ENCODE measurements around the gene GALNT14.

GALNT14 gene

DNA sequence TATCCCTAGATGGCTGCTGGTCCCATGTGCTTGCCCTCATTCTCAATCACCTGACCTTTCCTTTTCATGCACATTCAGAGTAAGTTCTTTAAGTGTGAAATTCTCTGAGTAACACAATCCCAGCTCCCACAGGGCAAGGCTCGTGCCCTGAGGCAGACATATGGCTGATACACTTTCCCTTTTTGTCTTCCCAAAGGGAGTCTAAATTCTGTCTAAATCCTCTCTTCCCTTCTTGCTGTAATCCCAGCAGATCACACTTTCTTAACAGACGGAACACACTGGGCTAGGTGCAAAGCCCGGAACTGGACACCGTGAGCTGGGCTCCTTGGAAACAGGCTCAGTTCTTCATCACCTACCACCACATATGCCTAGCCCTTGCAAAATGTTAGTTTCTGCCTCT lies 147.6 kb downstream of the GALNT14 start:
- TF ChIP-seq, protein P1, sequence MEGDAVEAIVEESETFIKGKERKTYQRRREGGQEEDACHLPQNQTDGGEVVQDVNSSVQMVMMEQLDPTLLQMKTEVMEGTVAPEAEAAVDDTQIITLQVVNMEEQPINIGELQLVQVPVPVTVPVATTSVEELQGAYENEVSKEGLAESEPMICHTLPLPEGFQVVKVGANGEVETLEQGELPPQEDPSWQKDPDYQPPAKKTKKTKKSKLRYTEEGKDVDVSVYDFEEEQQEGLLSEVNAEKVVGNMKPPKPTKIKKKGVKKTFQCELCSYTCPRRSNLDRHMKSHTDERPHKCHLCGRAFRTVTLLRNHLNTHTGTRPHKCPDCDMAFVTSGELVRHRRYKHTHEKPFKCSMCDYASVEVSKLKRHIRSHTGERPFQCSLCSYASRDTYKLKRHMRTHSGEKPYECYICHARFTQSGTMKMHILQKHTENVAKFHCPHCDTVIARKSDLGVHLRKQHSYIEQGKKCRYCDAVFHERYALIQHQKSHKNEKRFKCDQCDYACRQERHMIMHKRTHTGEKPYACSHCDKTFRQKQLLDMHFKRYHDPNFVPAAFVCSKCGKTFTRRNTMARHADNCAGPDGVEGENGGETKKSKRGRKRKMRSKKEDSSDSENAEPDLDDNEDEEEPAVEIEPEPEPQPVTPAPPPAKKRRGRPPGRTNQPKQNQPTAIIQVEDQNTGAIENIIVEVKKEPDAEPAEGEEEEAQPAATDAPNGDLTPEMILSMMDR (IDR thresholded peaks at IDR 0.05): no peak

DNA sequence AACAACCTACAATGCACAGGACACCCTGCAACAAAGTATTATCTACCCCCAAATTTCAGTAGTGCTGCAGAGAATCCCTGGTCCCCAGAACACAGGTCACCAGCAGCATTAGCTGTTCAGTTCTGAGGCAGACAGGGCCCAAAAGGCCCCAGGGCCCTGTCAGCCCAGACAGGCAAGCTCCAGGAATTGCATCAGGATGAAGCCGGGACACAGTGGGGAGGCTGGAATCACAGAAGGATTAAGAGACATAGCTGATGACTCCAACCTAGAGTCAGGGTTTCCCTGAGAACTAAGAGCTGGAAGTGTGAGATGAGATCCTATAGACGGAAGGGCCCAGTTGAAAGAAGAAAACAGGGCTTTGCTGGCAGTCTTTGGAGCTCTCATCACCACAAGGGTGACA lies 148.1 kb downstream of the GALNT14 start:
- TF ChIP-seq, protein P1 (IDR thresholded peaks at IDR 0.05): no peak

DNA sequence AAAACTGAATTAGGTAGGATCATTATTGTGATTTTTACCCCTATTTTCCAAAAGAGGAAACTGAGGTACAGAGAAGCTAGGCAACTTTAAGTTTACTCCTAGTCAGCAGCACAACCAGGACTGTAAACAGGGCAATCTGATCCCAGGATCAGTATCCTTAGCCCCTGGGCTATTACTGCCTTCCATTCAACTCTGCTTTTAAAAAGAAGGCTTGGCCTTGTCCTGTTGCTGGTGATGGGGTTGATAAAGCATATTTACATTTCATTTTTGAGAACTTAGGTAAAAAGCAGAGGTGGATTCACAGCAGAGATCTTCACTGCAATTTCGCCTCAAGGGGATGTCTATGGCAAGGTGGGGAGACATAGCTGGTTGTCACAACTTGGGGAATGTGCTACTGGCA lies 148.5 kb downstream of the GALNT14 start:
- TF ChIP-seq, protein P1 (IDR thresholded peaks at IDR 0.05): no peak

DNA sequence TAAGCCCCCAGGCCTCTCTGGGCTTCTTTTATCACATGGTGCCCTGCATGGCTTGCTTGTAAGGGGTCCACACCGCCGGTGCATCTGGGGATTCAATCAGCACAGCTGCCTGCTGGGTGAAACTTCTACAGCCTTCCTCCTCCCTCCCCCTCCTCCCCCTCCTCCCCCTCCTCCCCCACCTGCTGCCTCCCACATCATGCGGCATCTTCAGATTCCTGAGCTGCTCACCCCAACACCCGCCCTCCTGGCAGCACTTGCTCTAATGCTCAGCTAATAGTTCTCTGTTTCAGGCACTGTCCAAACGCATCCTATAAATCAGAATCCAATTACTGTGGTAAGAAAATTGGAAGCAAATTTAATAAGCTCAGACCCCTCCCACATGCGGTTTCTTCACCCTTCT lies 150.7 kb downstream of the GALNT14 start:
- TF ChIP-seq, protein P1 (IDR thresholded peaks at IDR 0.05): no peak

DNA sequence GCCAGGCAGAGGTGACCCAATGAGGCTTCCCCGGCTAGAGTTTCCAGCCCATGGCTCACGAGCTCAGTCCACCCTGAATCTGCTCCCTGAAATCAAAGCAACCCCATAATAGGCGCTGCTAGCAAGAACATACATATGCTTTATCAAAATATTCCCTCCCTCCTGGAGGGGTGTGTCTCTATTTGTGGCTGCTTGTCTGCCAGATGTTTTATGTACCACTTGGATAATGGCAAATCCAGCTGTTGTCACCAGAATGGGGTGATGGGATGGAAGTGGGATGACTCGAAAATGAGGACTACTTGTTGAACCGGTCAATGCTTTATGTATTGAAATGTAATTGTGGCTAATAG lies 152.0 kb downstream of the GALNT14 start:
- TF ChIP-seq, protein P1 (IDR thresholded peaks at IDR 0.05): no peak

DNA sequence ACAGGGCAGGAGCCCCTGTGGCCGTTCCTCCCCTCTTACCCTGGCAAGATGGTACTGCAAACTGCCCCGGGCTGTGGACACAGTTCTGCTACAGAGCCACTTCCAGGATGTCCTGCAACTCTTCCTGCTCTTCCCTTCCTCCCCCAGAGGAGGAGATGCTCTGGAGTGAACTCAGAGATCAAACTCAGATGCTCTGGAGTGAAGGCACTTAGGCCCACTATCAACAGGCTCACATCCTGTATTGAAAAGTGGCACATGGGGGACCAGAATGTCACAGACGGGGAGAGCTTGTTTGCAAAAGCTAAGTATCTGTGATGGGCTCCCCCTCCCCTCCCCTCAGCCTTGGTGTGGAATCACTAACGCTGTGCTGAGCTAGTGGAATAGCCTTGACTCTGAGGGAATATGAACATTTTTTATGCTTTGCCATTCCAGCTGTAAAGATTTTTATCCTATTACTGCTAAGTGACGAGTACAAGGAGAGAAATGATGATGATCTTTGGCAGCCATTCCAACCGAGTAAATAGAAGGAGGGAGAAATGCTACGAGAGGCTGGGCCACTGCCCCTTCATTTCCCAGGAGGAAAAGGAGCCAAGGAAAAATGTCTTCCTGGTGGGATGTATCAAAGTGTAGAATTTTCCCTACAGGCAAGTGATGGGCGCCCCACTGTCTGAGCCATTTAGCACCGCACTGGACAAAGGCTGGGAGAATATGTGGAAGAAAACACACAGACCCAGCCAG lies 152.6 kb downstream of the GALNT14 start:
- TF ChIP-seq, protein P1 (IDR thresholded peaks at IDR 0.05): no peak

DNA sequence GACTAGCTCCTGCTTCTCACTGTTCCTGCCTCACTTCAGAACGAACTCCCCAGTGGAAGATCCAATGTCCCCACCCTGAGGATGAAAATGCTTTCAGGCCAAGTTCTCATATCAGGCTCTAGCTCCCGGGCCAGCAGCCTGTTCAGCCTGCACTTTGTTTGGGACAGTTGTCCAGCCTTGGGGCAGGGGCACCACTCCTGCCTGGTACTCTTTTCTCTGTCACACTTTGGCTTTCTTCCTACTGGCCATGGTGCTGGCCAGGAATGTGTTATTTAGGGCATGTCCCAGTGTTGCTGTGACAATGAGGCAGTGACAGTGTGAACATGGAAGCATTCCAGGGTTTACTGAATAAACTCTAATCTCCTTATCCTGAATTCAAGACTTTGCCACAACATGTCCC lies 154.1 kb downstream of the GALNT14 start:
- TF ChIP-seq, protein P1 (IDR thresholded peaks at IDR 0.05): no peak

DNA sequence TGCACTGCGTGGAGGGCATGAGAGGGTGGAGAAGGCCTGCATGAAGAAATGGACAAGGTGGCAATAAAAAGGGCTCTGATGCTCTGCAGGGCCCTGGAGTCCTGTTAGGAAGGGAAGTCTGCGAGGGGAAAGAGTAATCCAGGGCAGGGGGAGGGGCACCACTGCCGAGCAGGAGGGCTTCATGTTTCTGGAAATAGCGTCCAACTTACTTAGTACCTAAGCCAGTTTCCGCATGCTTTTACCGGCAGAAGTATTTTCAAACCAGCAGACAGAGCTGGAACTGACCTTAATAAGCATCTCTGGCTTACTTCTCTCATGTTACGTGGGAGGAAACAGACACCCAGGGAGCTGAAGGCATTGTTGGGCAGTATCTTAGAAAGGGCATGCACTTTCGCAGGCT lies 156.7 kb downstream of the GALNT14 start:
- TF ChIP-seq, protein P1 (IDR thresholded peaks at IDR 0.05): no peak
